SU-DHL-6 (cell line): ENCODE data around the gene SLC6A8.
"Not testable (repeated sequence)": the region's sequence is repeated elsewhere in the genome, so short reads cannot be mapped to it uniquely, and the experiment has no call there.

Experiments used
- H2AFZ ChIP-seq: fragments of 200-600 bp; sonication (generic); 2 replicates; pipeline ENCODE4 v1.6.1; 2014; ENCODE audit warnings: low read depth, mild to moderate bottlenecking, moderate library complexity, mixed read lengths, antibody characterized with exemption, low read length; ENCODE audit not compliant: severe bottlenecking
- H3F3A ChIP-seq: fragments of 200-600 bp; shearing (Covaris generic); 2 replicates; pipeline ENCODE4 v1.6.0; 2016; ENCODE audit warnings: antibody characterized with exemption, mild to moderate bottlenecking; ENCODE audit not compliant: insufficient read depth
- H3K27ac ChIP-seq: fragments of 200-600 bp; sonication (generic); 2 replicates; pipeline ENCODE4 v1.5.1; 2016; ENCODE audit warnings: low read depth, mild to moderate bottlenecking, low read length, moderate library complexity, mixed read lengths
- H3K27me3 ChIP-seq: fragments of 200-600 bp; sonication (generic), shearing (Covaris generic); 2 replicates; pipeline ENCODE4 v1.6.0; 2014; ENCODE audit warnings: mild to moderate bottlenecking, low read length
- H3K36me3 ChIP-seq: fragments of 200-600 bp; sonication (generic); 2 replicates; pipeline ENCODE4 v1.6.1; 2014; ENCODE audit warnings: mild to moderate bottlenecking, low read length, mixed read lengths
- H3K4me2 ChIP-seq: fragments of 300-600, 200-600 bp; shearing (Covaris generic), sonication (generic); 2 replicates; pipeline ENCODE4 v1.6.0; 2014; ENCODE audit warnings: low read length, low read depth, mild to moderate bottlenecking; ENCODE audit not compliant: poor library complexity, severe bottlenecking
- H3K4me3 ChIP-seq: fragments of 200-600 bp; sonication (generic); 2 replicates; pipeline ENCODE4 v1.5.1; 2014; ENCODE audit warnings: antibody characterized with exemption, low read length, mild to moderate bottlenecking, mixed read lengths; ENCODE audit not compliant: insufficient read depth, poor library complexity, severe bottlenecking
- H3K79me2 ChIP-seq: fragments of 200-600 bp; sonication (generic); 2 replicates; pipeline ENCODE4 v1.6.1; 2014; ENCODE audit warnings: mild to moderate bottlenecking, low read length, moderate library complexity; ENCODE audit not compliant: insufficient read depth
- H3K9ac ChIP-seq: fragments of 200-600 bp; sonication (generic); 2 replicates; pipeline ENCODE4 v1.7.0; 2014; ENCODE audit warnings: mild to moderate bottlenecking, low read length
- H3K9me2 ChIP-seq: fragments of 200-600 bp; sonication (generic); replicated peaks from 2 replicates; pipeline ENCODE4 v1.6.1; 2014; ENCODE audit warnings: low read length; ENCODE audit not compliant: insufficient read depth
- H3K9me3 ChIP-seq: fragments of 200-600 bp; sonication (generic); 2 replicates; pipeline ENCODE4 v1.6.1; 2014; ENCODE audit warnings: low read length, mixed read lengths; ENCODE audit not compliant: insufficient read depth
- H4K20me1 ChIP-seq: fragments of 200-600 bp; sonication (generic); 2 replicates; pipeline ENCODE4 v1.6.1; 2014; ENCODE audit warnings: low read depth, mild to moderate bottlenecking, antibody characterized with exemption, low read length, moderate library complexity, mixed read lengths
- CTCF ChIP-seq: fragments of 200-600 bp; sonication (generic); IDR thresholded peaks from one replicate; pipeline ENCODE4 v1.5.1; 2017; ENCODE audit warnings: antibody characterized with exemption, mild to moderate bottlenecking, low read length, moderate library complexity; ENCODE audit not compliant: insufficient read depth, poor library complexity, severe bottlenecking
- EZH2phosphoT487 ChIP-seq: fragments of 200-600 bp; sonication (generic), shearing (Covaris generic); conservative IDR thresholded peaks from 2 replicates; pipeline ENCODE4 v1.6.1; 2018; ENCODE audit warnings: mild to moderate bottlenecking, antibody characterized with exemption, low read length, moderate library complexity, mixed read lengths

Gene SLC6A8

GRCh38 chrX:153704021-153704526 is 16.3 kb downstream of the SLC6A8 start:
- no peaks in the 10 kb centered on the region for H3K9me2 ChIP-seq
- no peaks in the 10 kb centered on the region for H3K79me2 ChIP-seq
- H3K4me2 ChIP-seq: no peak overlapping the region
- H4K20me1 ChIP-seq: no peaks in the 10 kb centered on the region
- no peaks in the 10 kb centered on the region for H3K9me3 ChIP-seq
- no peak overlapping the region for H3K4me3 ChIP-seq
- H3F3A ChIP-seq: no peaks in the 10 kb centered on the region
- no peaks in the 10 kb centered on the region for H3K36me3 ChIP-seq
- H3K27ac ChIP-seq: no peak overlapping the region
- no peak overlapping the region for H3K9ac ChIP-seq
- H3K27me3 ChIP-seq: no peaks in the 10 kb centered on the region
- TF ChIP-seq CTCF (no peak), EZH2phosphoT487 (no peak)
- H2AFZ ChIP-seq: no peak overlapping the region

GRCh38 chrX:153704631-153705402 is 17.1 kb downstream of the SLC6A8 start:
- not testable (repeated sequence) for H3K4me2 ChIP-seq, H3K79me2 ChIP-seq, H3K27ac ChIP-seq, H3K9me2 ChIP-seq, H4K20me1 ChIP-seq, H3K36me3 ChIP-seq, H3K9ac ChIP-seq, H3F3A ChIP-seq, H3K4me3 ChIP-seq, H3K9me3 ChIP-seq, H3K27me3 ChIP-seq, H2AFZ ChIP-seq

- not testable (repeated sequence) for H3K9me2 ChIP-seq, H3K4me2 ChIP-seq, H4K20me1 ChIP-seq, H3K4me3 ChIP-seq, H2AFZ ChIP-seq, H3F3A ChIP-seq, H3K36me3 ChIP-seq, H3K27ac ChIP-seq, H3K27me3 ChIP-seq, H3K9ac ChIP-seq, H3K9me3 ChIP-seq, H3K79me2 ChIP-seq
Measured at GRCh38 chrX:153705403-153706060, 17.8 kb downstream of the SLC6A8 start.

- no peak overlapping the region for H3K4me2 ChIP-seq
- no peaks in the 10 kb centered on the region for H4K20me1 ChIP-seq
- no peaks in the 10 kb centered on the region for H3K9me2 ChIP-seq
- H2AFZ ChIP-seq: no peak overlapping the region
- no peaks in the 10 kb centered on the region for H3K79me2 ChIP-seq
- no peak overlapping the region for H3K27ac ChIP-seq
- no peaks in the 10 kb centered on the region for H3K36me3 ChIP-seq
- no peaks in the 10 kb centered on the region for H3F3A ChIP-seq
- no peak overlapping the region for H3K9ac ChIP-seq
- TF ChIP-seq EZH2phosphoT487 (no peak), CTCF (no peak)
- H3K9me3 ChIP-seq: no peaks in the 10 kb centered on the region
- no peak overlapping the region for H3K4me3 ChIP-seq
- no peaks in the 10 kb centered on the region for H3K27me3 ChIP-seq
Measured at GRCh38 chrX:153706799-153707198, 19.1 kb downstream of the SLC6A8 start.
